C4-2B (cell line): ENCODE data around the gene ELAVL1.
A peak's percentile ranks its signal among the peaks of the same experiment; 100 is the strongest.

Experiments used
- H3K27ac ChIP-seq: fragments of 450-650 bp; 2 replicates; pipeline ENCODE4 v1.5.1; 2017
- ZFX ChIP-seq: fragments of 450-650 bp; IDR thresholded peaks from 2 replicates; pipeline ENCODE4 v1.6.1; 2017
- TF ChIP-seq, protein P1 (sequence below): fragments of 450-650 bp; conservative IDR thresholded peaks from 2 replicates; pipeline ENCODE4 v1.5.1; 2017; ENCODE audit warnings: mild to moderate bottlenecking

The ELAVL1 gene

DNA sequence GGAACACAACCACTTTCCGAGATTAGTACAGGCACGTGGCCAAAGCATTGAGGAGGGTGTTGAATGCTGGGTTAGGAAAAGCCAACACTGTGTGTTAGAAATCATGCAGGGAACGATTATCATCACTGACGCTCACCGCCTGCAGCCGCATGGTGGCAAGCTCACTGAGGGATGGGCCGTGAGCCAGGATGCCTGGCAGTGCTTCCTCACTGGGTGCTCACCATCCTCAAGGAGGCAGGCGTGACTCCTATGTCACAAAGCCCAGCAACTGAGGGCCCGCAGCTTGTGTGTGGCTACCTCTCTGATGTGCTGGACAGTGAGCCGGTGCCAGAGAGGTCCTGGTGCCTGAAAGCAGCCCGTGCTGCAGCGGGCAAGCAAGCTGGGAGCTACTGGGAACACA is 31.6 kb downstream of the ELAVL1 start:
- TF ChIP-seq ZFX = no peak
- TF ChIP-seq, protein P1, sequence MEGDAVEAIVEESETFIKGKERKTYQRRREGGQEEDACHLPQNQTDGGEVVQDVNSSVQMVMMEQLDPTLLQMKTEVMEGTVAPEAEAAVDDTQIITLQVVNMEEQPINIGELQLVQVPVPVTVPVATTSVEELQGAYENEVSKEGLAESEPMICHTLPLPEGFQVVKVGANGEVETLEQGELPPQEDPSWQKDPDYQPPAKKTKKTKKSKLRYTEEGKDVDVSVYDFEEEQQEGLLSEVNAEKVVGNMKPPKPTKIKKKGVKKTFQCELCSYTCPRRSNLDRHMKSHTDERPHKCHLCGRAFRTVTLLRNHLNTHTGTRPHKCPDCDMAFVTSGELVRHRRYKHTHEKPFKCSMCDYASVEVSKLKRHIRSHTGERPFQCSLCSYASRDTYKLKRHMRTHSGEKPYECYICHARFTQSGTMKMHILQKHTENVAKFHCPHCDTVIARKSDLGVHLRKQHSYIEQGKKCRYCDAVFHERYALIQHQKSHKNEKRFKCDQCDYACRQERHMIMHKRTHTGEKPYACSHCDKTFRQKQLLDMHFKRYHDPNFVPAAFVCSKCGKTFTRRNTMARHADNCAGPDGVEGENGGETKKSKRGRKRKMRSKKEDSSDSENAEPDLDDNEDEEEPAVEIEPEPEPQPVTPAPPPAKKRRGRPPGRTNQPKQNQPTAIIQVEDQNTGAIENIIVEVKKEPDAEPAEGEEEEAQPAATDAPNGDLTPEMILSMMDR = no peak
- no peak overlapping the region for H3K27ac ChIP-seq

DNA sequence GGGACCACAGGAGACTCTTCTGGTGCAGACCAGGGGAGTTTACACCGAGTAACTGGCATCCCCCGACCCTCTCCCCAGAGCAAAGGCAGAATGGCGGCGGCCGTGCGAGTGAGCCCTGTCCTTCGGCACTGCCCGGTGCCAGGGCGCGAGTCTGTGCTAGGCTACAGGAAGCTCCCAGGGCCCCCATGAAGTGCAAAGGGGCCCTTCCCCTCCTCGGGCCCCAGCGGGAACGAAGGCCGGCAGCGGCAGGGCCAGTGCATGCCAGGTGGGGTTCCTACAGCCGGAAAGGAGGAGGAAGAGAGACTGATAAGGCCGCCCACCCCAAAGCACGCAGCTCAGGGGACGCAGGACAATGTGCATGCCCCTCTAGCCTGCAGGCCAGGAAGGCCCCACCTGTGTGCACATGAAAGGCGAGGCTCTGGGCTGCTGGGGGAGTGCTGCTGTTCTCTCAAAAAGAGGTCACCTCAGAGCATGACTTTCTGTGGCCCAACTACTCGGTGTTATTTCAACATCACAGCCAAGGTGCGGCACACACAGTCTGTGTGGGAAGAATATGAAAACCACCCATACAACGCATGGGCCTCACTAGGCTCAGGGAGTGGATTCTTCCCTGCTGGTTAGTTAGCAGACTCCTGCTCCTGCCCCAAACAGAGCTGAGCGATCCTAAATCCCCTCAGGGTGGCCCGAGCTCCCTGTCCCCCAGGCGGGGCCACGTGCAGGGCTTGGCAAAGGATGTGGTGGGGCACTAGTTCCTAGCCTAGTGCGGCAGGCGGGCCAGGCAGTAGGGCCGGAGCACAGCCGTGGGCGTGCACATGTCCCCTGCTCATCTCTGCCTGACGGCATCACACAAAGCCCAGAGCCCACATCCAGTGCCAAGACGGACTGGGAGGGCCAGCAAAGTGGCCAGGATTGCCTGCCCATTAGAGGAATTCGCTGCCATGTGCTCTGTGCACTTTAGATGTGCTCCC is 33.6 kb downstream of the ELAVL1 start:
- H3K27ac ChIP-seq = no peak overlapping the region
- TF ChIP-seq, protein P1 = no peak

DNA sequence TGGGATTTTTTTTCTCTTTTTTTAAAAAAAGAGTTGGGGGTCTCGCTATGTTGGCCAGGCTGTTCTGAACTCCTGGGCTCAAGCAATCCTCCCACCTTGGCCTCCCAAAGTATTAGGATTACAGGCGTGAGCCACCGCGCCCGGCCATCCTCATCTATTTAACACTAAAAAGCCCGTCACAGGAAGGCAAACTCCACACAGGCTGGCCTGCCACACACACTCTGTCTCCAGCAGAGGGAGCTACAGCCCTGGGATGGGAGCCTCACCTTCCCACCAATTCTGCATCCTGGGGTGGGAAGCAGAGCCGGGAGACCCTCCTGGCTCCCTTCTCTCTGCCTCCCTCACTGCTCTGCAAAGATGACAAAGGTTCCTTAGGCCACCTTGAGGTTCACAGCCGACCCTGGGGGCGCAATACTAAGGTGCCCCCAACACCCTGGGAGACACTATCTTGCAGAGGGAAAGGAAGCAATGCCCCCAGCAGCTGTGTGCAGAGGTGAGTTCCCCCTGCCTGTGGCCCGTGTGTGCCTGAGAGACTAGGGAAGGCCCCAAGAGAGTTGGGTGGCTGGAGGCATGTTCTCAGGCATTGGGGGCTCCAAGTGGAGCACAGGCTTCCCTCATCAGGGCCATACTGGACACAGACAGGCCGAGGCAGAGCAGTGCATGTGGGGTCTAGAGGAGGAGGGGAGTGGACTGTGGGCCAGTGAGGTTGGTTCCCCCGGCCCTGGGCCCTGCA is 34.6 kb downstream of the ELAVL1 start:
- H3K27ac ChIP-seq = no peak overlapping the region
- no peak for TF ChIP-seq ZFX
- TF ChIP-seq, protein P1 = peak; percentile 90

DNA sequence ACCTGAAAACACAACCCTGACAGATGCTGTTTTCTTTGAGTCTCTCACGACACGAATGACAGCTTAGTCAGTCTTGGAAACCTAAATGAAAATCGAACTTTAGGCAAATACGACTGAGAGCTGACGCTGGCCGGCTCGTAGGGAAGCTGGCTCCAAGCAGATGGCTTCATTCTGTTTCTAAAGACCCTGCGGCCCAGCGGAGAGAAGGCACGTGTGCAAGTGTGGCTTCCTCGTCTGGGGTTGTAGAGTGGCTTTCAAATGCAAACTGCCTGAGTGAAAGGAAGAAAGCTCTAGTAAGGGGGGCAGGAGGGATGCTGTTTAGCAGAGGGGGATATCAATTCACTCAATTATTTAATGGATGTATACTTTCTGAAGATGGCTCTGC is 35.9 kb downstream of the ELAVL1 start:
- TF ChIP-seq, protein P1 = no peak
- TF ChIP-seq ZFX = no peak
- no peak overlapping the region for H3K27ac ChIP-seq

DNA sequence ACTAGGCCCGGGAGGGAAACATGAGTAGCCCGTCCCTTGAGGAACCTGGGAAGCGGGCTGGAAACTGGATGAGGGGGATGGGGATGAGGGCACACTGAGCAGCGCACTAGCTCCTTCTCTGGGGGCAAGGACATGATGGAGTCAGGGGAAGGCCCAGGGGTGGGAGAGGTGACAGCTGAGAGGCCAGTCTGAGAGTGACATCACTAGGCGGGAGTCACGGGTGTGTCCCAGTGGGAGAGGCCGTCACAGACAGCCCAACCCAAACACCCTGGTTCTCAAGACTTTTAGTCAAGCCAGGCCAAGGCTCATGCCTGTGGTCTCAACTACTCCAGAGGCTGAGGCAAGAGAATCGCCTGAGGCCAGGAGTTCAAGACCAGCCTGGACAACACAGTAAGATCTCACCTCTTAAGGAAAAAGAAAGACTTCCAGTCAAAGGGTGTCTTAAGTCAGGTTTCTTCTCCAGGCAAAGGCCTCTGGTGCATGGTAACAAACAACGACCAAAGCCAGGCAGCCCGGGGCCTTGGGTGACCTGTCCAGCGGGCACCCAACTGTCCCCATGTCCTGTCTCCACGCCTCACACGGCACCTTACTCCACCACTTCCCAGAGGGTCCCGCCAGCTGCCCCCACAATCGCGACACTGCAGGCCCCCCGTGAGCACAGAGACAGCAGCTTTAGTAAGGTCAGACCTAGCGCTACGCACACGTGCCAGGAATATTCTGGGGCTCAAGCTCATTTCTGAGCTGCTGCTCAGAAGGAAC is 36.5 kb downstream of the ELAVL1 start:
- no peak overlapping the region for H3K27ac ChIP-seq
- TF ChIP-seq, protein P1 = no peak
- TF ChIP-seq ZFX = no peak

DNA sequence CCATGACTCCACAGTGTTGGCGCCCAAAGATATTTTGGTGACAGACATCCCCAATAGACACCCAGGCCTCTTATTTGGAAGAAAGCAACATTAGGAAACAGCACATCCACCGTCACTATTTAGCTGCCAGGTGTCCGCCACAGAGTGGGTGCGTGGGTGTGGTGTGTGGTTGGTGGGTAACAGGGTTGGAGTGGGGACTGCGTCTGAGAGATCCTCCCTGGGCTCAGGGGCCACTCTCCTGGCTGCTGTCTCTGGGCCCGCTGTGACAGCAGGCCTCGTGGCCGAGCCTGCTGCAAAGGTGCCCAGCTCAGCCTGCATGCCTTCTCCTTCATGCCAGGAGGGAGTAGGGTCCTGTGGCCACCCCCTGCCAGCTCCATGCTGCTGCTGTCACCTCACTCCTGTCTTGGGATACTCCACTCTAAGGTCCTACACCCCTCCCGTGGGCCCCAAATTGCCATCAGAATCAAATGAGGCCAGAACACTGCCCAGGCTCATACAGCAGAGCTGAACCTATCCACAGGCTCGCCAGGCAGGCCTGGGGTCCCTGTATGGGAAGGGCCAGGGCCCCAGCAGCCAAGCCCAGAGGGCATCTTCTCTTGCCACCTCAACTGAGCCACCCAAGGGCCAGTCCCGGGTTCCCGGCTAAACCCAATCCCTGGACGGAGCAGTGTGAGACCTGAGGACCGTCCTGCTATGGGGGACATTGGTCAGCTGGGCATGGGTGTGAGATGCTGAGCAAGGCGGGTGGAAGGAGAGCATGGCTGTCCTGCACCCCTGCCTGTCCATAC is 37.2 kb downstream of the ELAVL1 start:
- no peak overlapping the region for H3K27ac ChIP-seq
- TF ChIP-seq, protein P1 = no peak
- TF ChIP-seq ZFX = no peak
